Glutamatergic neuron (in vitro differentiated cells): ENCODE results near the gene CNIH2. TPM values are rescaled to one million over a fixed set of nuclear protein-coding genes. Genes with fewer than 3 reads are reported as not detected.

Experiments
- DNase-seq: peaks from one replicate; pipeline ENCODE4 v3.0.0; 2022
- H3K27ac Mint-ChIP-seq: one replicate; pipeline ENCODE4 v1.8.0; 2020; ENCODE audit warnings: mild to moderate bottlenecking, mixed read lengths, inconsistent platforms; ENCODE audit not compliant: unreplicated experiment
- H3K27me3 Mint-ChIP-seq: one replicate; pipeline ENCODE4 v1.8.0; 2020; ENCODE audit warnings: mild to moderate bottlenecking, moderate library complexity, mixed read lengths, inconsistent platforms; ENCODE audit not compliant: unreplicated experiment
- H3K36me3 Mint-ChIP-seq: one replicate; pipeline ENCODE4 v1.8.0; 2020; ENCODE audit warnings: mild to moderate bottlenecking, mixed read lengths, inconsistent platforms; ENCODE audit not compliant: unreplicated experiment
- H3K4me1 Mint-ChIP-seq: one replicate; pipeline ENCODE4 v1.8.0; 2020; ENCODE audit warnings: mild to moderate bottlenecking, low read depth, mixed read lengths, inconsistent platforms; ENCODE audit not compliant: unreplicated experiment
- H3K4me3 Mint-ChIP-seq: one replicate; pipeline ENCODE4 v1.8.0; 2020; ENCODE audit warnings: mild to moderate bottlenecking, mixed read lengths, inconsistent platforms; ENCODE audit not compliant: unreplicated experiment
- H3K9me3 Mint-ChIP-seq: one replicate; pipeline ENCODE4 v1.8.0; 2020; ENCODE audit warnings: mild to moderate bottlenecking, moderate library complexity, mixed read lengths, inconsistent platforms; ENCODE audit not compliant: unreplicated experiment
- total RNA-seq: library from RNA; stranded (reverse); fragmentation: NEBNext Ultra II Directional; extraction: Animal tissue kit (Norgen Biotek cat#: 25700); gene quantifications from one replicate; pipeline ENCODE4 v1.2.1, GENCODE V29; 2021; ENCODE audit not compliant: unreplicated experiment
- TF ChIP-seq, protein P1 (sequence below): fragments of 200-600 bp; sonication (generic); IDR thresholded peaks from one replicate; pipeline ENCODE4 v1.5.0; 2021; ENCODE audit not compliant: partially characterized antibody, unreplicated experiment

Gene CNIH2
- total RNA-seq, 1 donor from 2014 or later: 61.3 TPM

DNA sequence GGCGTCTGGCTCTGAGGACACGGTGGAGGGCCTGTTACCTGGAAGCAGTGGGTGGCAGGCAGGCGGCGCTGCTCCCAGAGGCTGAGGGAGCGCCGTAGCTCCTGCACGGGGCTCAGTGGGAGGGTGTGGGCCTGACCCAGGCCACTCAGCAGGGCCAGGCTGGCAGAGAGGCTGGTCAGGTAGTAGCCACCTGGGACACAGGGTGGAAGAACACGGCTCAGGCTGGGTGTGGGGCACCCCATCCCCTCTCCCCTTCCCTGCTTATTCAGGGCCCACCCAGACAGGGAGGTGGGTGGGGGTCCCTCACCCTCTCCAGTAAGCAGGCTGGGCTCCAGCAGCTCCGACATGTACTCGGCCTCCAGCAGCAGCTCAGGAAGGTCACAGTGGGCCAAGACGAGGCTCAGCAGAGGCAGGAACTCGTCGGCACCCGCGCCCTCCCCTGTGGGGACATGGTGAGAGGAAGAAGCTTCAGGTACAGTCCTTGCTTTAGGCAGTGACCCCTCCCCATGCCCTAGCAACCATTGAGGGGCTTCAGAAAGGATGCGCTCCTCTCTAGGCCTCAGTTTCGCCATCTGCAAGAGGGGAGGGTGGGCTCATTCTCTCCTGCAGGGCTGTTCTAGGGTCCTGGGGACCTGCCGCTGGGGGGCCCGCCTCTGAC, 55.4 kb downstream of the CNIH2 start:
- no peak overlapping the region for H3K27ac Mint-ChIP-seq
- H3K4me3 Mint-ChIP-seq: no peak overlapping the region
- H3K9me3 Mint-ChIP-seq: no peaks in the 10 kb centered on the region
- peaks cover 11% of the 10 kb centered on the region for H3K27me3 Mint-ChIP-seq
- H3K36me3 Mint-ChIP-seq: no peaks in the 10 kb centered on the region
- no peak for DNase-seq
- TF ChIP-seq, protein P1, sequence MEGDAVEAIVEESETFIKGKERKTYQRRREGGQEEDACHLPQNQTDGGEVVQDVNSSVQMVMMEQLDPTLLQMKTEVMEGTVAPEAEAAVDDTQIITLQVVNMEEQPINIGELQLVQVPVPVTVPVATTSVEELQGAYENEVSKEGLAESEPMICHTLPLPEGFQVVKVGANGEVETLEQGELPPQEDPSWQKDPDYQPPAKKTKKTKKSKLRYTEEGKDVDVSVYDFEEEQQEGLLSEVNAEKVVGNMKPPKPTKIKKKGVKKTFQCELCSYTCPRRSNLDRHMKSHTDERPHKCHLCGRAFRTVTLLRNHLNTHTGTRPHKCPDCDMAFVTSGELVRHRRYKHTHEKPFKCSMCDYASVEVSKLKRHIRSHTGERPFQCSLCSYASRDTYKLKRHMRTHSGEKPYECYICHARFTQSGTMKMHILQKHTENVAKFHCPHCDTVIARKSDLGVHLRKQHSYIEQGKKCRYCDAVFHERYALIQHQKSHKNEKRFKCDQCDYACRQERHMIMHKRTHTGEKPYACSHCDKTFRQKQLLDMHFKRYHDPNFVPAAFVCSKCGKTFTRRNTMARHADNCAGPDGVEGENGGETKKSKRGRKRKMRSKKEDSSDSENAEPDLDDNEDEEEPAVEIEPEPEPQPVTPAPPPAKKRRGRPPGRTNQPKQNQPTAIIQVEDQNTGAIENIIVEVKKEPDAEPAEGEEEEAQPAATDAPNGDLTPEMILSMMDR: no peak
- H3K4me1 Mint-ChIP-seq: peaks cover 16% of the 10 kb centered on the region

Other genes with a start within 250 kb of the CNIH2 start
- gene GAL3ST3, start 229.0 kb upstream of the CNIH2 start, total RNA-seq: 2.4 TPM
- 187 TPM for gene SF3B2, start 225.8 kb upstream of the CNIH2 start, total RNA-seq
- gene PACS1, start 207.9 kb upstream of the CNIH2 start, total RNA-seq: 30.6 TPM
- 127 TPM for gene KLC2, start 20.5 kb upstream of the CNIH2 start, total RNA-seq
- 85.4 TPM for gene RAB1B, start 9.5 kb upstream of the CNIH2 start, total RNA-seq
- 115 TPM for gene YIF1A, start 11.0 kb downstream of the CNIH2 start, total RNA-seq
- gene TMEM151A, start 13.7 kb downstream of the CNIH2 start, total RNA-seq: 19.2 TPM
- 11.4 TPM for gene CD248, start 38.9 kb downstream of the CNIH2 start, total RNA-seq
- gene RIN1, start 58.3 kb downstream of the CNIH2 start, total RNA-seq: 1.9 TPM
- 44.0 TPM for gene BRMS1, start 66.9 kb downstream of the CNIH2 start, total RNA-seq
- gene B4GAT1, start 69.5 kb downstream of the CNIH2 start, total RNA-seq: 42.7 TPM
- gene SLC29A2, start 93.6 kb downstream of the CNIH2 start, total RNA-seq: 2.8 TPM
- gene NPAS4, start 142.9 kb downstream of the CNIH2 start, total RNA-seq: 0.78 TPM
- gene MRPL11, start 160.7 kb downstream of the CNIH2 start, total RNA-seq: 27.5 TPM
- 7.7 TPM for gene PELI3, start 188.7 kb downstream of the CNIH2 start, total RNA-seq
- 72.0 TPM for gene DPP3, start 202.3 kb downstream of the CNIH2 start, total RNA-seq
- 37.3 TPM for gene BBS1, start 232.5 kb downstream of the CNIH2 start, total RNA-seq